Subcutaneous abdominal adipose tissue (tissue), 5 donors: Measurements from ENCODE around the gene ACTR3.

Experiments
- H3K27ac ChIP-seq: one replicate; pipeline ENCODE4 v1.7.0; 2013; ENCODE audit warnings: low read depth, mild to moderate bottlenecking, inconsistent platforms, low read length, moderate library complexity
- H3K27me3 ChIP-seq, 5 donors: one replicate each; pipeline ENCODE4 v1.7.0; 2013; ENCODE audit warnings: low read length in 5 of 5, inconsistent platforms in 1 of 5; ENCODE audit not compliant: control insufficient read depth in 5 of 5, insufficient read depth in 4 of 5
- H3K36me3 ChIP-seq, 5 donors: one replicate each; pipeline ENCODE4 v1.7.0; 2013; ENCODE audit warnings: low read length in 5 of 5; ENCODE audit not compliant: control insufficient read depth in 5 of 5, insufficient read depth in 5 of 5
- H3K4me1 ChIP-seq, 5 donors: one replicate each; pipeline ENCODE4 v1.7.0; 2013; ENCODE audit warnings: low read length in 5 of 5, mild to moderate bottlenecking in 3 of 5, moderate library complexity in 1 of 5; ENCODE audit not compliant: control insufficient read depth in 5 of 5, insufficient read depth in 5 of 5
- H3K4me3 ChIP-seq, 5 donors: one replicate each; pipeline ENCODE4 v1.7.0; 2013; ENCODE audit warnings: low read length in 5 of 5, low read depth in 1 of 5
- H3K9ac ChIP-seq, 5 donors: one replicate each; pipeline ENCODE4 v1.7.0; 2013; ENCODE audit warnings: low read length in 5 of 5, mild to moderate bottlenecking in 4 of 5, moderate library complexity in 3 of 5
- H3K9me3 ChIP-seq, 5 donors: one replicate each; pipeline ENCODE4 v1.7.0; 2013; ENCODE audit warnings: low read length in 5 of 5; ENCODE audit not compliant: control insufficient read depth in 5 of 5
- donor health status: healthy.
- donor health status: healthy.
- donor health status: healthy.
- donor health status: healthy.
- donor health status: healthy.

ACTR3 gene

DNA sequence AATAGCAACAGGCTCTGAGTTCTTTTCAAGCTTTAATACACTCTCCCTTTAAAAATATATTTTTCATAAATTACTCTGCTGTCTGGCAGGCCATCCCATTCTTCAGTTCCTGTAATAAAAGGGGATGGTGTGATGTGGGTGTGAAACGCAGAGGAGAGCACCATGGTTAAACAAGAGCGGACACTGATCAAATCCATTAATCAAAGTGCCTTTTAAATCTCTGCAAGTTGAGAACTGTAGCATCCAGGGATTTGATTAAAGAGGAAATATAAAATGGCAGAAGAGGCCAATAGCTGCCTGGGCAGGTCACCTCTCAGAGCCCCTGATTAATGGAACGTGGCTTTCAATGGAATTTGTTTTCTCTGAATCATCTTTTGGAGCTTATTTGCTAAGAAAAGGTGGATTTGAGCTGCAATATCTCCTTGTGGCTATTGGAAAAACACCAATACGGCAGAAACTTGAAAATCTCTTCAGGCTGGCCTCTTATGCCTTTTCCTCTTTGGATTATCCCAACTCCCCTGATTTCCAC lies 96.9 kb downstream of the ACTR3 start:
- Histone ChIP-seq H3K27me3 (no peaks in the 10 kb centered on the region), H3K9me3 (no peaks in the 10 kb centered on the region), H3K9ac (no peak overlapping the region), H3K4me1 (no peaks in the 10 kb centered on the region), H3K27ac (no peak overlapping the region), H3K4me3 (no peak overlapping the region), H3K36me3 (no peaks in the 10 kb centered on the region)

DNA sequence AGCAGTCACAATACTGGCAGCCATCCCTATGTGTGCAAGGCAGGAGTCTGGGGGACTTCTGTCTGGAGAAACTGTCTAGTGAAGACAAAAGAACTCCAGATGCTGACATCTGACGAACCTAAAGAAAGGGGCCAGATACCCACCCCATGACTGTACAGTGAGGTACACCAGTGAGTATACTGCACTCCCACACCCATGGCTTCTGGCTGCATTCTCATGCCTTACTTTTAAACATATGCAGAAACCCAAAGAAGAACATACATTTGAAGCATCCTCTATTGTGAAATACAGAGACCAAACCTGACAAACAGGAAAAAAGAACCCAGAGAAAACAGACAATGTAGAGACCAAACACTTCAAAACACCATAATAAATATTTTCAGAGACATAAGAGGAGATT lies 102.2 kb downstream of the ACTR3 start:
- Histone ChIP-seq H3K9me3 (peaks cover 0 to 3% (median 0%) of the 10 kb centered on the region in 5 donors), H3K27ac (no peak overlapping the region), H3K9ac (no peak overlapping the region), H3K36me3 (no peaks in the 10 kb centered on the region), H3K4me3 (no peak overlapping the region), H3K27me3 (no peaks in the 10 kb centered on the region), H3K4me1 (no peaks in the 10 kb centered on the region)

DNA sequence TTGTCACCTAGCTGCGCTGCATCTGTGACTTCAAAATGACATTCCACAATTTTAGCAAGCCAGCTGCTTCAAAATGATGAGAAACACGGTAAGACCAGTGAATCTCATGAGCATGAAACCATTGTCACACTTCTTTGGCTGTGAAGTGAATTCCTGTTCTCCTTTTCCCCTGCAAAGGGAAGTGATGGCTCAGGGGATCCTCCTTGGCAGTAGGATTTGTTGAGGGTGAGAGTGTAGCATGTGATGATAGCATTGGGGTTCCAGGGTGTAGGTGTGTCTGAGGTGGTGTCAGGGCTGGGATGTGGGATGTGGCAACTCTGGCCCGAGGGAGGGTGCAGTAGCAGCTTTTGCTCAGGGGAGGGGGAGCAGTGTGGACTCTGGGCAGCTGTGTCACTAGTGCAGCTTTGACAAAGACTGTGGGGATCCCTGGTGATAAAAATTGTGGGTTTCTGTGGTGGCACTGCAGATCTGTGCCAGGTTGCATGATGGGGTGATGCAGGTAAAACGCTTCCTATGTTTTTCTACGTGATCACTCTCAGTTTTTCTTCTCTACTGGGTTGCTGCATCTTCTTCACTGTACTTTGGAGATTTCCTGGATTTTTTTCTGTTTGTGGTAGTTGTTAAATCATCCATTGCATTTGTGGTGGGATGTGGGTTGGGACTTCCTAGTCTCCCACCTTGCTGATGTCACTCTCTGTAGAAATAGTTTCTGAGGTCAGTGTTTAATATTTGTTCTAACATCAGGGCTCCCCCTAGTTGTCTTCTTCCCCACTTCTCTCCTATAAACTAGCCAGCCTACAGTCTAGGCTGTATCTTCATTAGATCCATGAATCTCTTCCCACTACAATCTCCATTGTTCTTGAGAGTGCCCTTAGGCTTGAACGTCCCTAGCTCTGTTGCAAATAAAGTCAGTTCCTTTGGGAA lies 107.0 kb downstream of the ACTR3 start:
- no peak overlapping the region for H3K9ac ChIP-seq
- peaks cover 0 to 5% (median 0%) of the 10 kb centered on the region in 5 donors for H3K27me3 ChIP-seq
- no peaks in the 10 kb centered on the region for H3K4me1 ChIP-seq
- no peak overlapping the region for H3K4me3 ChIP-seq
- H3K27ac ChIP-seq = no peak overlapping the region
- no peaks in the 10 kb centered on the region for H3K36me3 ChIP-seq
- peaks cover 0 to 3% (median 0%) of the 10 kb centered on the region in 5 donors for H3K9me3 ChIP-seq

DNA sequence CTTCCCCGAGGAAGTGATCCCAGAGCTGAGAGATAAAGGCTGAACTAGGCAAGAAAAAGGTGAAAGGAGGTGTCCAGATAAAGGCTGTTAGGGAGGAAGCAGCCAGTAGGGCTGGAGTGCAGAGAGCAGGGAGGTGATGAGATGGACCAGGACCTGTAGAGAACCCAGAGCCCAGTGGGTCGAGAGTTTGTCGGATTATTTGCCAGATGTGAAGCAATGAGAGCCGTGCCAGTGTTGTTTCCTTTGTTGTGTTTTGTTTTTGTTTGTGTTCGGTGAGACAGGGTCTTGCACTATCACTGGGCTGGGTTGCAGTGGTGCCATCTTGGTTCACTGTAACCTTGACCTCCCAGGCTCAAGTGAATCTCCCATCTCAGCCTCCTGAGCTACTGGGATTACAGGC lies 111.3 kb downstream of the ACTR3 start:
- Histone ChIP-seq H3K27me3 (peaks cover 0 to 5% (median 2%) of the 10 kb centered on the region in 5 donors), H3K4me1 (no peaks in the 10 kb centered on the region)

DNA sequence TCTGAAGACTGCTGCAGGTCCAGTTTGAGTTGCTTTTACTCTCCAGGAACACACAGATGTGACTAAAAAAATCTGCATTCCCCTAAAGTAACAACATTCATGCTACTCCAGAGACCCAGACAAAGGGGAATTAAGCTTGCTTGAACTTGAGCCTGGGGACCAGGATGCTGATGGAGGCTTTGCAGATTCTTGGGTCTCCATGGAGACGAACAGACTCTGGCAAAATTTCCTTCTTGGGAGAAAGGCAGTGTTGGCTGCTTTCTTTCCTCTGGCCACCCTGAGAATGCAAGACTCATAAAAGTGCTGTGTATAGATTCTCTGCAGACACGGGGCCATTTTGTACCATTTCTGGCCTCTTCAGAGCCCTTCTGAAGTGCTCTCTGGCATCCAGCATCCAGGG lies 112.0 kb downstream of the ACTR3 start:
- H3K9me3 ChIP-seq = peaks cover 0 to 4% (median 0%) of the 10 kb centered on the region in 5 donors
- no peak overlapping the region for H3K9ac ChIP-seq
- no peak overlapping the region for H3K4me3 ChIP-seq

More for the DNA sequence above, 111.3 kb downstream of the ACTR3 start:
- Histone ChIP-seq H3K27ac (no peak overlapping the region), H3K9me3 (peaks cover 0 to 5% (median 0%) of the 10 kb centered on the region in 5 donors), H3K4me3 (no peak overlapping the region), H3K36me3 (no peaks in the 10 kb centered on the region), H3K9ac (no peak overlapping the region)

DNA sequence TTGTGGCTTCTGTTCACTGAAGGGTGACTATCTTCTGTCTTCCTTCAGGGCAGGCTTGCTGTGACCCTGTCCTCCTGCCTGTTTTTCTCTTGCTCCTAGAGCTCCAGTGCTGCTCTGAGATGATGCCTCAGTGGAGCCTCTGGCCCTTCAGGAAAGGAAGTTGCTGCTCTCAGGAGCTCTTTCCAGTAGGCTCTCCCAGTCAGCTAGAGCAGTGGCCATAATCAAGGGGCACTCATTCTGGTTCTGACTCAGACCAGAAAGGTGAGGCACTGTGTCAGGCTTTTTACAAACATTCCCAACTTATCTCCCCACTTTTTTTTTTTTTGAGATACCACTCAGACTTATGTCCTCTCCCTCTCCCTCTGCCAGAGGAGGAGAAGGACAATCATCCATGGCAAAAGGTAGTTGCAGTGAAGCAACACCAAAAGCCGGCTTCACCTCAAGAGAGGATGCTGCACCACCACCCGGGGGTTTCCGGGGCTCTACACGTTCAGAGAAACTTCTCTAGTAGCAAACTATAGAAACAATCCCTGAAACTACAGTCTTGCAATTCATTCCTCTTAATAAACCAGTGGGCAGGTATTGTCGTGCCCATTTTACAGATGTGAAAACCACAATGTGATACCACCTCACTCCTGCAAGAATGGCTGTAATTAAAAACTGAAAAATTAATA lies 115.4 kb downstream of the ACTR3 start:
- Histone ChIP-seq H3K4me1 (no peaks in the 10 kb centered on the region), H3K27ac (no peak overlapping the region), H3K9me3 (peaks cover 0 to 4% (median 0%) of the 10 kb centered on the region in 5 donors), H3K27me3 (peaks cover 0 to 5% (median 2%) of the 10 kb centered on the region in 5 donors), H3K36me3 (no peaks in the 10 kb centered on the region), H3K4me3 (no peak overlapping the region), H3K9ac (no peak overlapping the region)

More for the DNA sequence above, 112.0 kb downstream of the ACTR3 start:
- Histone ChIP-seq H3K27ac (no peak overlapping the region), H3K36me3 (no peaks in the 10 kb centered on the region), H3K27me3 (peaks cover 0 to 5% (median 2%) of the 10 kb centered on the region in 5 donors), H3K4me1 (no peaks in the 10 kb centered on the region)

DNA sequence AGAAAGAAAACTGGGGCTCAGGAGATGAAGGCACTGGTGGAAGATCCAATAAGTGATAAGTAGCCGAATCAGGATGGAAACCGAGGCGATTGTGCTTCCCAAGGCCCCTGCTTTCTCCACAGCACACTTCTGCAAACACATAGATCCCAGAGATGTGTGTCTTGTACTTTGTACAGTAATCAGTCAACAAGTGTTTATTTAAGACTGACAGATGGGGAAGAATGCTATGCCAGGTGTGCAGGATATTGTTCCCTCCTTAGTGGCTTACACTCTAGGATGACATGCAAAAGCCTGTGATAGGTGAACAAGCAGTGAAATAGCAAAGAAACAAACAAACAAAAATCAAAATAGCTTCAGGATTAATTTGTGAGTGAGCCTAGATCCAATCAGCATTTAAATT lies 116.6 kb downstream of the ACTR3 start:
- H3K9me3 ChIP-seq = peaks cover 0 to 4% (median 0%) of the 10 kb centered on the region in 5 donors
- no peak overlapping the region for H3K9ac ChIP-seq
- H3K27me3 ChIP-seq = peaks cover 0 to 5% (median 0%) of the 10 kb centered on the region in 5 donors
- no peak overlapping the region for H3K27ac ChIP-seq
- H3K36me3 ChIP-seq = no peaks in the 10 kb centered on the region
- H3K4me3 ChIP-seq = no peak overlapping the region
- no peaks in the 10 kb centered on the region for H3K4me1 ChIP-seq

DNA sequence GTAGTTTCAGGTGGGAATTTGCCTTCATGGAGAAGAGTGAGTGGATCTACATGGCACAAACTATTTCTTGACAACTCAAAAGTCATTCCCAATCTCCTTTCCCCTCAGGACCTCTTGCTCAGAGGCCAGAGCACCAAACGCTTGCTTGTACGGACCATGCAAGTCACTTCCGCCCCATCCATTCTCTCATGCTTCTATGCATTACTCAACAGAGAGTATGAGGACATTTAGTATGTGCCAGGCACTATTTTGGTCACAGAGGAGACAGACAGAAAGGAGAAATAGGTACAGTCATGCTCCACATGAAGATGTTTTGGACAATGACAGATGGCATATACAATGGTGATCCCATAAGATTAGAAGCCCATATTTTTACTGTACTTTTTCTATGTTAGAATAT lies 117.5 kb downstream of the ACTR3 start:
- no peak overlapping the region for H3K9ac ChIP-seq
- no peak overlapping the region for H3K27ac ChIP-seq
- no peak overlapping the region for H3K4me3 ChIP-seq

DNA sequence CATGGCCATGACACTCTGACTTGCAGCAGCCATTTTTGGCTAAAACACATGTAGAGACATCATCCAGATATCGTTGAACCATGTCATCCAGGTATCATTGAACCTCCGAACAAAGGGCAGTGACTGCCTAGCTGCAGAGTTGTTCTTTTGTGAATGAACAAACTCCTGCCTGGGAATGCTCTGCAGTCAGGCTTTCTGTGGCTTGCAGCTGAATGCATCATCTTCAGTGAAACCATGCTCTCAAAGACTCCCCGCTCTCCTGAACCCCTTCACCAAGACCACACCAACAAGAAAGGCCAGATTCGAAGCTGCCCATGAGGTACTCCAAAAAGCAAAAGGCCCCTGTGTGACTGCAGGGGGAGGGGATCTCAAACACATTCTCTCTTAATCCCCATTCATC lies 118.8 kb downstream of the ACTR3 start:
- peaks cover 0 to 4% (median 0%) of the 10 kb centered on the region in 5 donors for H3K9me3 ChIP-seq

More for the DNA sequence above, 117.5 kb downstream of the ACTR3 start:
- H3K4me1 ChIP-seq = no peaks in the 10 kb centered on the region
- no peaks in the 10 kb centered on the region for H3K36me3 ChIP-seq
- H3K9me3 ChIP-seq = peaks cover 0 to 4% (median 0%) of the 10 kb centered on the region in 5 donors
- H3K27me3 ChIP-seq = peaks cover 0 to 5% (median 0%) of the 10 kb centered on the region in 5 donors

More for the DNA sequence above, 118.8 kb downstream of the ACTR3 start:
- Histone ChIP-seq H3K9ac (no peak overlapping the region), H3K27me3 (peaks cover 0 to 5% (median 0%) of the 10 kb centered on the region in 5 donors), H3K36me3 (no peaks in the 10 kb centered on the region), H3K4me3 (no peak overlapping the region), H3K27ac (no peak overlapping the region), H3K4me1 (no peaks in the 10 kb centered on the region)
